Stomach (tissue), 9 donors: ENCODE results near the gene RAB6A. TPM values are rescaled to one million over a fixed set of nuclear protein-coding genes. Genes with fewer than 3 reads are reported as not detected.
A peak's percentile ranks its signal among the peaks of the same experiment; 100 is the strongest.

Experiments used
- DNase-seq, 2 donors: peaks; one replicate each; pipeline versions ENCODE4 v3.0.0 to v3.0.0-alpha.2; 2013 to 2019
- H3K27ac ChIP-seq, 5 donors: fragments of 200-600 bp in 4 of 5; sonication (generic) in 4 of 5; one replicate each; pipeline ENCODE4 v1.5.1; 2013 to 2019; ENCODE audit warnings: mild to moderate bottlenecking in 1 of 5, moderate library complexity in 1 of 5
- H3K27me3 ChIP-seq, 3 donors: fragments of 200-600 bp; sonication (generic); one replicate each; pipeline ENCODE4 v1.5.1; 2017 to 2019; ENCODE audit warnings: mixed run types in 1 of 3
- H3K36me3 ChIP-seq, 4 donors: fragments of 200-600 bp; sonication (generic); 1 replicate in 3 of 4; 2 replicates in 1 of 4; pipeline ENCODE4 v1.5.1; 2016 to 2019
- H3K4me1 ChIP-seq, 4 donors: fragments of 200-600 bp; sonication (generic); one replicate each; pipeline ENCODE4 v1.5.1; 2016 to 2019
- H3K4me3 ChIP-seq, 4 donors: fragments of 200-600 bp; sonication (generic) in 3 of 4; one replicate each; pipeline ENCODE4 v1.5.1; 2016 to 2019; ENCODE audit warnings: mild to moderate bottlenecking in 1 of 4
- H3K9me3 ChIP-seq, 4 donors: fragments of 200-600 bp; sonication (generic); one replicate each; pipeline ENCODE4 v1.5.1; 2016 to 2019
- CTCF ChIP-seq, 7 experiments: fragments of 450-650 bp in 4 of 7; fragments of 200-600 bp in 3 of 7; sonication (generic) in 3 of 7; IDR thresholded peaks; one replicate each; pipeline ENCODE4 v1.5.1; 2016 to 2019; ENCODE audit warnings: antibody characterized with exemption in 7 of 7, control low read depth in 2 of 7, mild to moderate bottlenecking in 1 of 7
- EP300 ChIP-seq: sonication (generic); formaldehyde crosslinking; IDR thresholded peaks from one replicate; pipeline ENCODE4 v1.6.1; 2017; ENCODE audit warnings: antibody characterized with exemption
- POLR2A ChIP-seq, 4 donors: fragments of 450-650 bp; IDR thresholded peaks; one replicate each; pipeline ENCODE4 v1.6.1; 2016; ENCODE audit warnings: antibody characterized with exemption in 4 of 4, control low read depth in 2 of 4, mild to moderate bottlenecking in 1 of 4, moderate library complexity in 1 of 4
- POLR2AphosphoS5 ChIP-seq, 3 donors: sonication (generic); formaldehyde crosslinking; IDR thresholded peaks; one replicate each; pipeline ENCODE4 v1.6.1; 2016; ENCODE audit warnings: antibody characterized with exemption in 3 of 3
- WGBS, 5 donors: extraction: QIAGEN DNeasy Blood & Tissue Kit in 3 of 5; methylation state at CpG; one replicate each; pipeline versions ENCODE4 v1.1.5 to v1.1.7; 2013 to 2018; 5-methylcytosine and 5-hydroxymethylcytosine counted together
- intact Hi-C: fragments of 100-400 bp; cut with DNase I; formaldehyde crosslinking; loops from one replicate; pipeline ENCODE4 v1.15.1; 2023; ENCODE audit warnings: low total_unique reads
- polyA plus RNA-seq, 3 donors: library from polyadenylated mRNA; stranded (reverse); fragments of 200-250 nt; gene quantifications; one replicate each; pipeline ENCODE4 v1.2.3, GENCODE V29; 2013
- total RNA-seq, 5 donors: library from RNA; depleted of rRNA; stranded (reverse); fragments of >200 nt; gene quantifications; one replicate each; pipeline versions ENCODE4 v1.1.0 to v1.2.3, GENCODE V29; 2014 to 2016
- donor health status: healthy with polysubstance abuse.
- donor health status: Bipolar disorder and iron deficiency.
- donor health status: healthy.

Gene RAB6A
- total and polyA plus RNA-seq, 8 donors, result 34.7 to 373 (median 70.8) TPM

GRCh38 chr11:73645972-73646631, 114.8 kb downstream of the RAB6A start, which contains the start of gene PLEKHB1:
TSS of gene PLEKHB1 (plus strand) at chr11:73646581. CDS start at chr11:73646609, 28 bp downstream.
- H3K36me3 ChIP-seq, result no peaks in the 10 kb centered on the region
- peak in 1 of 2 donors; percentile 41 for DNase-seq
- TF ChIP-seq CTCF (IDR thresholded peaks at IDR 0.05) (no peak), POLR2AphosphoS5 (IDR thresholded peaks at IDR 0.05) (no peak), EP300 (no peak), POLR2A (IDR thresholded peaks at IDR 0.05) (no peak)
- WGBS, 5 donors, result 30 to 46% (median 41%) methylated on average over 22 to 26 of the region's 26 CpGs
- H3K4me1 ChIP-seq, result peaks cover 5 to 28% (median 16%) of the 10 kb centered on the region in 4 donors
- H3K4me3 ChIP-seq, result peak within 1 kb of the TSS; percentile 37 to 53 (median 42)
- intact Hi-C loops, result no loop called here
- H3K27me3 ChIP-seq, result peaks cover 0 to 25% (median 0%) of the 10 kb centered on the region in 3 donors
- no peaks in the 10 kb centered on the region for H3K9me3 ChIP-seq
- H3K27ac ChIP-seq, result peak within 1 kb of the TSS in 2 of 5 donors; percentile 25 to 43

DNA sequence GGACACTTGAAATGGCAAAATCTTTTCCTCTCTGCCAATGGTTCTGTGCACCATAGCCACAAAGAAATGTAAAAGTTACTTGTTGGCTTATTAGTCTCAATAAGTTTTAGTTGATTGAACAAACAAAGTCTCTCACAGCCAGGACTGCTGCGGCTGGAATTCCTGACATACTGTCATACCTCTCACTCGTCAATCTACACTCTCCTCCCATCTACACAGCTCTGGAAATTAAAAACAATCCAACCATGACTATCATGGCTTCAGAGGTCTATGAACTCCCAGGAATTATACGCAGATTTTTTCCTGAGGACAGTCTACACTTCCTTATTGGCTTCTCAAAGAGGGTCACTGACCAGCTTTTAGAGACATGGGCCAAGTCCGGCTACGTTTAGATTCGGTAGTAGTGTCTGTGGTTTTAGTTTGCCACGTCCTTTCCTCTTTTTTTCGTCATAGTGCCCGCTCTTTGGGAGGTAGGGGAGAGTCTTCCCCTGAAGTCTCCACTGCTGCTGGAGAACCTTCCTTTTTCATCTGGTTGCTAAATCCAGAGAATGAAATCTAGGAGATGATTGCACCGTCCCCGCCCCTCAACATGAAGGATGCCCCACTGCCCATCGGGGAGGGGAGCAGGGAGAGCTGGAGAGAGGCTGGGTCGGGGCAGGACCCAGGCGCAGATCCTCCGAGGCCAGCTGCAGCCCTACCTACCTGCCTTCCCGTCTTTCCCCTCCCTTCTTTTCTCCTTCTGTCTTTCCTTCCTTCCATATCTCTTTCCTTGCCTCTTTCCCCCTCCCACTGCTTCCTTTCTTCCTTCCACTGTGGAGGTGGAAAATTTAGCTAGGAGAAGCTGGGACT, 115.5 kb downstream of the RAB6A start:
- H3K4me3 ChIP-seq, result peak overlapping the region in 1 of 4 donors; percentile 11
- no peaks in the 10 kb centered on the region for H3K9me3 ChIP-seq
- H3K27me3 ChIP-seq, result peaks cover 0 to 27% (median 0%) of the 10 kb centered on the region in 3 donors
- intact Hi-C loops, result no loop called here
- no peak for DNase-seq
- no peaks in the 10 kb centered on the region for H3K36me3 ChIP-seq
- WGBS, 5 donors, result 46 to 62% (median 58%) methylated on average over 16 of the region's 16 CpGs
- TF ChIP-seq POLR2AphosphoS5 (IDR thresholded peaks at IDR 0.05) (no peak), CTCF (IDR thresholded peaks at IDR 0.05) (no peak), POLR2A (IDR thresholded peaks at IDR 0.05) (no peak), EP300 (no peak)
- H3K27ac ChIP-seq, result no peak overlapping the region
- peaks cover 5 to 28% (median 16%) of the 10 kb centered on the region in 4 donors for H3K4me1 ChIP-seq

DNA sequence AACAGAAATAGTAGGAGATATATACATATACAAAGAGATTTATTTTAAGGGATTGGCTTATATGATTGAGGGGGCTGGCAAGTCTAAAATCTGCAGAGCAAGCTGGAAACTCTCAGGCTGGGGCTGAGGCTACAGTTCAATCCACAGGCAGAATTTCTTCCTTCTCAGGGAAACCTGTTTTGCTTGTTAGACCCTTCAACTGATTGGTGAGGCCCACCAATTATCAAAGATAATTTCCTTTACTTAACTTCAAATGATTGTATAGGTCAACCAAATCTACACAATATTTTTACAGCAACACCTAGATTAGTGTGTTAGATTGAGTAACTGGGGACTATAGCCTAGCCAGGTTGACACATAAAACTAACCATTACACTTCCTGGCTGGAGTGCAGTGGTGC, 119.2 kb downstream of the RAB6A start:
- intact Hi-C loops, result no loop called here
- TF ChIP-seq CTCF (IDR thresholded peaks at IDR 0.05), result no peak
- no peak for TF ChIP-seq EP300
- no peak for TF ChIP-seq POLR2AphosphoS5 (IDR thresholded peaks at IDR 0.05)
- TF ChIP-seq POLR2A (IDR thresholded peaks at IDR 0.05), result no peak

DNA sequence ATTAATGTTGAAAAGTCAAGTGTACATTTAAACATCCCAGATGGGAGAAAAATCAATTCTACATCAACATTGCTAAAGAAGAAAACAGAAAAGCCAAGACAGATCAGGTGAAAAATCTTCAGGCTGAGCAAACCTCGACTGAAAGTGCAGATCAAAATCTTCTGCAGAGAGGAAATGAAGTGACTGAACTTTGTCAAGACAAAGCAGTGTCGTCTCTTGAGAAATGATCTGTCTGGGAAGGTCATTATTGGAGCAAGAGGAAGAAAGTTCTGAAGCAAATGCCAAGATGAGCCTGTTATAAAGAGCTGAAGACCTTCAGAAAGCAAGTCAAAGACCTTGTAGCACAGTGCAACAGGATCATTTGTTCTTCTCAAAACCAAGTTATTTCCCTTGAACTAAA, 120.3 kb downstream of the RAB6A start:
- WGBS, 5 donors, result 44 to 63% (median 56%) methylated on average over 2 of the region's 2 CpGs
- DNase-seq, result no peak
- Histone ChIP-seq H3K4me3 (no peak overlapping the region), H3K27me3 (peaks cover 0 to 25% (median 0%) of the 10 kb centered on the region in 3 donors), H3K9me3 (no peaks in the 10 kb centered on the region), H3K4me1 (peaks cover 0 to 2% (median under 1%) of the 10 kb centered on the region in 4 donors), H3K36me3 (no peaks in the 10 kb centered on the region), H3K27ac (no peak overlapping the region)
- TF ChIP-seq CTCF (IDR thresholded peaks at IDR 0.05), result no peak
- TF ChIP-seq POLR2AphosphoS5 (IDR thresholded peaks at IDR 0.05), result no peak
- TF ChIP-seq POLR2A (IDR thresholded peaks at IDR 0.05), result no peak
- TF ChIP-seq EP300, result no peak
- intact Hi-C loops, result no loop called here

More for the DNA sequence above, 119.2 kb downstream of the RAB6A start:
- no peaks in the 10 kb centered on the region for H3K9me3 ChIP-seq
- no peak for DNase-seq
- no peaks in the 10 kb centered on the region for H3K36me3 ChIP-seq
- peaks cover 0 to 34% (median 0%) of the 10 kb centered on the region in 3 donors for H3K27me3 ChIP-seq
- no peak overlapping the region for H3K27ac ChIP-seq
- H3K4me3 ChIP-seq, result no peak overlapping the region
- peaks cover 0 to 11% (median 4%) of the 10 kb centered on the region in 4 donors for H3K4me1 ChIP-seq
